Nephron (organoid): ENCODE results near the gene CDC42EP3.
A peak's percentile ranks its signal among the peaks of the same experiment; 100 is the strongest.

Experiments
- H3K27ac Mint-ChIP-seq, 3 experiments: 2 replicates each; pipeline ENCODE4 v1.8.0; 2020; ENCODE audit warnings: mixed read lengths in 3 of 3, mild to moderate bottlenecking in 2 of 3, moderate library complexity in 1 of 3
- H3K27me3 Mint-ChIP-seq: 2 replicates; pipeline ENCODE4 v1.8.0; 2021; ENCODE audit warnings: low read depth, mild to moderate bottlenecking, moderate library complexity, mixed read lengths
- H3K36me3 Mint-ChIP-seq: 2 replicates; pipeline ENCODE4 v1.8.0; 2020; ENCODE audit warnings: low read depth, mixed read lengths
- H3K4me1 Mint-ChIP-seq: 2 replicates; pipeline ENCODE4 v1.8.0; 2020; ENCODE audit warnings: mixed read lengths
- H3K4me3 Mint-ChIP-seq, 3 experiments: 2 replicates each; pipeline ENCODE4 v1.8.0; 2020; ENCODE audit warnings: mild to moderate bottlenecking in 3 of 3, mixed read lengths in 3 of 3, moderate library complexity in 2 of 3
- H3K9me3 Mint-ChIP-seq: 2 replicates; pipeline ENCODE4 v1.8.0; 2020; ENCODE audit warnings: mixed read lengths
- TF ChIP-seq, protein P1 (sequence below), 3 experiments: fragments of 200-600 bp; sonication (generic); IDR thresholded peaks; one replicate each; pipeline ENCODE4 v1.5.0; 2021; ENCODE audit warnings: antibody characterized with exemption in 3 of 3; ENCODE audit not compliant: unreplicated experiment in 3 of 3

The CDC42EP3 gene

DNA sequence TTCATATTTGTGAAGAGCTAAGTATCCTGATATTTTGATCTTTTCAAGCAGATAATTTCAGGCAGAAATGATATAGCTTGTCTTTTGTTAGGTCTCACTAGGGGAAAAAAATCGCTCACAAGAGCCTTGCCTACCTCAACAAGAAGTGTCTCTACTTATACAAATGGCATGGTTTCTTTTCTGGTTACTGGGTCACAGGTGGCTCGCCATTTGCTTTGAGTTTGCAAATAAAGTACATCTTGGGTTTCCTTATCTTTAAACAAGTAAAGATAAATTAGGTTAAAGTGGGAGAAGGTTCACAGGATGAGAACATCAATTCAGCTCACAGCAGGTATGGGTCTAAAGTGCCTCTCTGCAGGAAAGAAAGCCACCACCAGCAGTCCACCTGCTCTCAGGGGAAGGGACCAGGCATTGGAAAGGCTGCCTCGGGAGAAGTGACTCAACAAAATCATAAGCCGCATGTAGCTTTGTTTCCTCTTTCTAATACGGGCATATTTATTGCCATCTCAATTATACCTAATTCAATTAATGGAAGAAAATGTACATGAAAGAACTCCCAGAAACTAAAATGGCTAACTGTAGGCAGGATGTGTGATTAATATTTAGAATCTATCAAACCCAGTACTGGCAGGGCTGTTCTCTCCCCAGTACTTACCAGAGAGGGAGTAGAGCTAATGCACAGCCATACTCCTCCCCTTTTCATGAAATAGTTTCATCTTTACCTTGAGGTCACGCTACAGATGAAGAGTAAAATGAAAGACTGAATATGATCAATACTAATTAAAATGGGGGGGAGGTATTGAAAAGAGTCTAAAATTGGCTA, 28.3 kb downstream of the CDC42EP3 start:
- peaks cover 57% of the 10 kb centered on the region for H3K4me1 Mint-ChIP-seq
- TF ChIP-seq, protein P1, sequence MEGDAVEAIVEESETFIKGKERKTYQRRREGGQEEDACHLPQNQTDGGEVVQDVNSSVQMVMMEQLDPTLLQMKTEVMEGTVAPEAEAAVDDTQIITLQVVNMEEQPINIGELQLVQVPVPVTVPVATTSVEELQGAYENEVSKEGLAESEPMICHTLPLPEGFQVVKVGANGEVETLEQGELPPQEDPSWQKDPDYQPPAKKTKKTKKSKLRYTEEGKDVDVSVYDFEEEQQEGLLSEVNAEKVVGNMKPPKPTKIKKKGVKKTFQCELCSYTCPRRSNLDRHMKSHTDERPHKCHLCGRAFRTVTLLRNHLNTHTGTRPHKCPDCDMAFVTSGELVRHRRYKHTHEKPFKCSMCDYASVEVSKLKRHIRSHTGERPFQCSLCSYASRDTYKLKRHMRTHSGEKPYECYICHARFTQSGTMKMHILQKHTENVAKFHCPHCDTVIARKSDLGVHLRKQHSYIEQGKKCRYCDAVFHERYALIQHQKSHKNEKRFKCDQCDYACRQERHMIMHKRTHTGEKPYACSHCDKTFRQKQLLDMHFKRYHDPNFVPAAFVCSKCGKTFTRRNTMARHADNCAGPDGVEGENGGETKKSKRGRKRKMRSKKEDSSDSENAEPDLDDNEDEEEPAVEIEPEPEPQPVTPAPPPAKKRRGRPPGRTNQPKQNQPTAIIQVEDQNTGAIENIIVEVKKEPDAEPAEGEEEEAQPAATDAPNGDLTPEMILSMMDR (IDR thresholded peaks at IDR 0.05; ENCODE audit: unreplicated experiment in 3 of 3), result no peak
- H3K27me3 Mint-ChIP-seq, result peaks cover under 1% of the 10 kb centered on the region
- H3K9me3 Mint-ChIP-seq, result peaks cover 6% of the 10 kb centered on the region
- H3K36me3 Mint-ChIP-seq, result peaks cover 63% of the 10 kb centered on the region
- H3K4me3 Mint-ChIP-seq, result no peak overlapping the region
- peak overlapping the region in 1 of 3 experiments; percentile 14 for H3K27ac Mint-ChIP-seq

DNA sequence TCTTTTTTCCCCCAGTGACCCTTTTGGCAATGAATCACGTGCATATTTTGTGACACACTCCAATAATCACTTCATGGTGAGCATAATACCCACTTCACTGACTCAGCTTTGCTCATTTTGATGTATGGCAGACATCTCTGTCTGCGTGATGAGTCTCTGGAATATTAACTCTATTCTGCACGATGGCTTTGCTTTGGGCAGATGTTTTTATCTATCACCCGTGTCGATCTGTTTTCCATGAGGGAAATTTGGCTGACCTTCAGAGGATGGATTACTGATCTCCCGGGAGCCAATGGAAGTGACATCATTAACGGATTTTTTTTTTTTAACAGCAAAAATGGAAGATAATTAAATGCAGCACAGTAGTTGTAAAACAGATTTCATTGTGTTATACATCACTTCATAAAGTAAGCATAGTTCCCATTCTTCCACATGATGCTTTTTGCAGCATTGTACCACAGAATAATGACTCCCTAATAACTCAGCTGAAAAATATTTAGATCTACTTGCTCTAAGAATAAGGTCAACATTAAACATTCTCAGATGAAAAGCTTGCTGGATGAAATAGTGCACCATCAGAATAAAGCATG, 29.8 kb downstream of the CDC42EP3 start:
- Mint-ChIP-seq H3K9me3 (no peaks in the 10 kb centered on the region), H3K27me3 (peaks cover 10% of the 10 kb centered on the region), H3K36me3 (peaks cover 50% of the 10 kb centered on the region), H3K4me1 (peaks cover 52% of the 10 kb centered on the region), H3K27ac (peak overlapping the region in 2 of 3 experiments; percentile 4 to 14), H3K4me3 (no peak overlapping the region)
- TF ChIP-seq, protein P1 (IDR thresholded peaks at IDR 0.05; ENCODE audit: unreplicated experiment in 3 of 3), result no peak

DNA sequence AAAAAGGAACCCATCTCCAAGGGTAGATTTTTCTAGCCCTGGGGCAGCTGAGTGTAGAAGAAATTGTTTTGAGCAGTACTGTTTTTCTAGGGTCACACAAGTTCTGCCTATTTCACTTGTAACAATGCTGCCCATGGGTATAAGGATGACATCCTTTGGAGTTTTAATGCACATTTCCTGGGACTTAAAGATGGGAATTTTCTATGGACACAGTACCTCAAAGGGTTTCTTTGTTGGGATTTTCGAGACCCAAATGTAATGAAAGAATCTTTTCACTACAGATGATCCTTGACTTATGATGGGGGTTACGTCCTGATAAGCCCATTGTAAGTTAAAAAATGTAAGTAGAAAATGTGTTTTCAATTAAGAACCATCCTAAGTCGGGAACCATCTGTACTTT, 31.8 kb downstream of the CDC42EP3 start:
- H3K4me1 Mint-ChIP-seq, result peaks cover 48% of the 10 kb centered on the region
- no peaks in the 10 kb centered on the region for H3K9me3 Mint-ChIP-seq
- H3K4me3 Mint-ChIP-seq, result no peak overlapping the region
- H3K27ac Mint-ChIP-seq, result no peak overlapping the region
- TF ChIP-seq, protein P1 (IDR thresholded peaks at IDR 0.05; ENCODE audit: unreplicated experiment in 3 of 3), result no peak
- peaks cover 34% of the 10 kb centered on the region for H3K36me3 Mint-ChIP-seq
- peaks cover 25% of the 10 kb centered on the region for H3K27me3 Mint-ChIP-seq

DNA sequence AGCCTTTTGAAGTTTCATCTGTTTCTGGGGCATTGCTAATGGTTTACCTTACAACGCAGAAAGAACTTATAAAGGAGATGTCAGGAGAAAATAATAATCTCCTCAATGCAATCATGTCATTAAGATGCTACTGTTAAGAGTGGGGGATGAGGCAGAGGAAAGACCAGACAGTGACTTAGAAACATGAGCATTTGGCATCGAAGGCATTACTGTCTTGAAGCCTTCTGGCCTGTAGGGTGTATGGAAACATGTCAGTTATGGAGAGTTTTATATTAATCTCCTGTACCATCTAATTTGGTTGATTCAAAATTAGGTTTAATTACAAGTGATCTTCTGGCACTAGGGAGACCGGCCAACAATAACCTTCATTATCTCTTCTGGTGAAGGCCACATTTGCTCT, 32.5 kb downstream of the CDC42EP3 start:
- H3K27ac Mint-ChIP-seq, result no peak overlapping the region
- H3K27me3 Mint-ChIP-seq, result peaks cover 27% of the 10 kb centered on the region
- TF ChIP-seq, protein P1 (IDR thresholded peaks at IDR 0.05; ENCODE audit: unreplicated experiment in 3 of 3), result no peak
- H3K36me3 Mint-ChIP-seq, result peaks cover 27% of the 10 kb centered on the region
- no peak overlapping the region for H3K4me3 Mint-ChIP-seq
- peaks cover 47% of the 10 kb centered on the region for H3K4me1 Mint-ChIP-seq
- no peaks in the 10 kb centered on the region for H3K9me3 Mint-ChIP-seq

DNA sequence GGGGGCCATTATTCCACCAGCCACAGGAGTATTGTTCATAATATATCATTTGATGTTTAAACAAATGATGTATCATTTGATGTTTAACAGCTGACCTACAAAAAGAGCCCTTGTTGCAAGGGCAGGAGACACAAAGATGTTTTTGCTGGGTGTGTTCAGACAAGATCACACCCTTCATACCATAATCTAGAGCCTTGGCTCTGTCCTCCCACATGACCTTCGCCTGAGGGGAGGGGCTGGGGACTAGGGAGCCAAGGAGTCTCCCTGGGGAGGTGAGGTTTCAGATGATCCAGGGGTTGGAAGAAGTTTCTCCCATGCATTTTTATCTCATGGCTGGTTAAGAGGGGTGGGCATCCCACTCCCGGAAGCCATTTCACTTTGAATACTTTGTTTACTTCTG, 33.5 kb downstream of the CDC42EP3 start:
- H3K27me3 Mint-ChIP-seq, result peaks cover 27% of the 10 kb centered on the region
- no peak overlapping the region for H3K27ac Mint-ChIP-seq
- H3K9me3 Mint-ChIP-seq, result no peaks in the 10 kb centered on the region
- TF ChIP-seq, protein P1 (IDR thresholded peaks at IDR 0.05; ENCODE audit: unreplicated experiment in 3 of 3), result no peak
- no peak overlapping the region for H3K4me3 Mint-ChIP-seq
- peaks cover 17% of the 10 kb centered on the region for H3K36me3 Mint-ChIP-seq
- peaks cover 37% of the 10 kb centered on the region for H3K4me1 Mint-ChIP-seq
